Endothelial cell of umbilical vein (primary cell): ENCODE results near the gene SLC46A3.

Experiments
- CTCF ChIP-seq, 2 donors: IDR thresholded peaks; 1 replicate in 1 of 2; 2 replicates in 1 of 2; pipeline ENCODE4 v1.5.1; 2011; ENCODE audit warnings: low read length in 2 of 2, mild to moderate bottlenecking in 2 of 2, moderate library complexity in 2 of 2, control low read depth in 1 of 2, inconsistent platforms in 1 of 2, low read depth in 1 of 2; ENCODE audit not compliant: insufficient read depth in 1 of 2; ENCODE audit errors: extremely low read depth in 1 of 2
- EZH2 ChIP-seq: IDR thresholded peaks from 2 replicates; pipeline ENCODE4 v1.6.1; 2012; ENCODE audit warnings: borderline replicate concordance, low read depth, mild to moderate bottlenecking, moderate library complexity, low read length, inconsistent platforms; ENCODE audit not compliant: severe bottlenecking
- FOS ChIP-seq: IDR thresholded peaks from 2 replicates; pipeline ENCODE4 v1.6.1; 2011; ENCODE audit warnings: mild to moderate bottlenecking, low read length, moderate library complexity, borderline replicate concordance; ENCODE audit not compliant: insufficient read depth
- GATA2 ChIP-seq: IDR thresholded peaks from 2 replicates; pipeline ENCODE4 v1.7.0; 2011; ENCODE audit warnings: low read depth, mild to moderate bottlenecking, moderate library complexity, mixed read lengths, low read length; ENCODE audit not compliant: insufficient read length, insufficient read depth
- JUN ChIP-seq: IDR thresholded peaks from 2 replicates; pipeline ENCODE4 v1.6.1; 2011; ENCODE audit warnings: borderline replicate concordance, low read depth; ENCODE audit not compliant: insufficient read length, insufficient read depth
- MYC ChIP-seq: IDR thresholded peaks from one replicate; pipeline ENCODE4 v1.6.1; 2011; ENCODE audit warnings: mild to moderate bottlenecking, low read depth, low read length
- POLR2A ChIP-seq: IDR thresholded peaks from 2 replicates; pipeline ENCODE4 v1.6.1; 2012; ENCODE audit warnings: low read depth, mild to moderate bottlenecking, control low read depth, low read length
- POLR2AphosphoS5 ChIP-seq: IDR thresholded peaks from 2 replicates; pipeline ENCODE4 v1.6.1; 2012; ENCODE audit warnings: low read depth, mild to moderate bottlenecking, control low read depth, low read length, moderate library complexity; ENCODE audit not compliant: insufficient read depth
- TF ChIP-seq, protein P1 (sequence below): IDR thresholded peaks from 2 replicates; pipeline ENCODE4 v1.6.1; 2011; ENCODE audit not compliant: insufficient read depth, insufficient read length

- TF ChIP-seq CTCF (IDR thresholded peaks at IDR 0.05; ENCODE audit: extremely low read depth in 1 of 2, insufficient read depth in 1 of 2, low read depth in 1 of 2, low read length in 2 of 2) (peak in 1 of 2 donors; percentile 15), EZH2 (no peak), JUN (no peak), POLR2AphosphoS5 (peak; percentile 32), POLR2A (no peak), MYC (no peak), GATA2 (no peak), FOS (peak; percentile 32)
- TF ChIP-seq, protein P1, sequence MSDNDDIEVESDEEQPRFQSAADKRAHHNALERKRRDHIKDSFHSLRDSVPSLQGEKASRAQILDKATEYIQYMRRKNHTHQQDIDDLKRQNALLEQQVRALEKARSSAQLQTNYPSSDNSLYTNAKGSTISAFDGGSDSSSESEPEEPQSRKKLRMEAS: no peak
These were observed at the start of gene SLC46A3 for GRCh38 chr13:28718543-28719226.
